SK-N-MC (cell line): Measurements from ENCODE around the gene USP51.

Experiments used
- EZH2 ChIP-seq: fragments of 200-600 bp; sonication (generic); IDR thresholded peaks from one replicate; pipeline ENCODE4 v1.6.1; 2017; ENCODE audit warnings: antibody characterized with exemption
- POLR2AphosphoS5 ChIP-seq: IDR thresholded peaks from 2 replicates; pipeline ENCODE4 v1.6.1; 2012; ENCODE audit warnings: mild to moderate bottlenecking, low read depth, low read length, borderline replicate concordance

GRCh38 chrX:55451626-55451989 lies 38.0 kb downstream of the USP51 start:
- TF ChIP-seq EZH2 (no peak), POLR2AphosphoS5 (no peak)
